Measurements from ENCODE around the gene CASP8AP2.
"Not testable (repeated sequence)": the region's sequence is repeated elsewhere in the genome, so short reads cannot be mapped to it uniquely, and the experiment has no call there.

The CASP8AP2 gene

DNA sequence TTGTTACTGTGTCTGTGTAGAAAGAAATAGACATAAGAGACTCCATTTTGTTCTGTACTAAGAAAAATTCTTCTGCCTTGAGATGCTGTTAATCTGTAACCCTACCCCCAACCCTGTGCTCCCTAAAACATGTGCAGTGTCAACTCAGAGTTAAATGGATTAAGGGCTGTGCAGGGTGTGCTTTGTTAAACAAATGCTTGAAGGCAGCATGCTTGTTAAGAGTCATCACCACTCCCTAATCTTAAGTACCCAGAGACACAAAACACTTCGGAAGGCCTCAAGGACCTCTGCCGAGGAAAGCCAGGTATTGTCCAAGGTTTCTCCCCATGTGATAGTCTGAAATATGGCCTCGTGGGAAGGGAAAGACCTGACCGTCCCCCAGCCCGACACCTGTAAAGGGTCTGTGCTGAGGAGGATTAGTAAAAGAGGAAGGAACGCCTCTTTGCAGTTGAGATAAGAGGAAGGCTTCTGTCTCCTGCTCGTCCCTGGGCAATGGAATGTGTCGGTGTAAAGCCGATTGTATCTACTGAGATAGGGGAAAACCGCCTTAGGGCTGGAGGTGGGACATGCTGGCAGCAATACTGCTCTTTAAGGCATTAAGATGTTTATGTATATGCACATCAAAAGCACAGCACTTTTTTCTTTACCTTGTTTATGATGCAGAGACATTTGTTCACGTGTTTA is 61.3 kb downstream of the CASP8AP2 start:
- DNase-seq: not testable (repeated sequence)

DNA sequence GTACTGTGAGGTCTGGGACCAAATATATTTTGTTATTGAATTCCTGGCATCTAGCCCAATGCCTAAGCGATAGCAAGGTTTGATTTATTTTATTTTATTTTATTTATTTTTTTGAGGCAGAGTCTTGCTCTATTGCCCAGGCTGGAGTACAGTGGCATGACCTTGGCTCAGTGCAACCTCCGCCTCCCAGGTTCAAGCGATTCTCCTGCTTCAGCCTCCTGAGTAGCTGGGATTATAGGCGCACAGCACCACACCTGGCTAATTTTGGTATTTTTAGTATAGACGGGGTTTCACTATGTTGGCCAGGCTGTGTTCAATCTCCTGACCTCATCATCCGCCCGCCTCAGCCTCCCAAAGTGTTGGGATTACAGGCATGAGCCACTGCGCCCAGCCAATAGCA is 62.9 kb downstream of the CASP8AP2 start:
- DNase-seq: not testable (repeated sequence)

DNA sequence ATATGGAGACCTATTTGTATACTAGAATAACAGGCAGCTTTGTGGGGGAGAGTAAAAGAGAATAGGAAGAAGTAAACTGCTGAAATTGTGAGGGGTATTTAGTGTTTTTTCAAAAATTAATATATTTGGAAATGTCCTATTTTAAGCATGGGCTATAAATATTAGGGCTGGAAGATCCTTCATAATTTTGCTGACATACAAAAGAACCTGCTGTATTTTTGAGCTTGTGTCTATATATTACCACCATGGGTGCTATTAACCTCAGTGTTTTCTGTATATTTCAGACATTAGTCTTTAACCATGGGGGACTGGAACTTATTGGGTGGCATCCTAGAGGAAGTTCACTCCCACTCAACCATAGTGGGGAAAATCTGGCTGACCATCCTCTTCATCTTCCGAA is 64.5 kb downstream of the CASP8AP2 start, which contains the start of gene GJA10:
GJA10 (plus strand) TSS at position 301 of the 400 bp plus-strand sequence; CDS start at position 301, 0 bp downstream.
- no peak for DNase-seq

DNA sequence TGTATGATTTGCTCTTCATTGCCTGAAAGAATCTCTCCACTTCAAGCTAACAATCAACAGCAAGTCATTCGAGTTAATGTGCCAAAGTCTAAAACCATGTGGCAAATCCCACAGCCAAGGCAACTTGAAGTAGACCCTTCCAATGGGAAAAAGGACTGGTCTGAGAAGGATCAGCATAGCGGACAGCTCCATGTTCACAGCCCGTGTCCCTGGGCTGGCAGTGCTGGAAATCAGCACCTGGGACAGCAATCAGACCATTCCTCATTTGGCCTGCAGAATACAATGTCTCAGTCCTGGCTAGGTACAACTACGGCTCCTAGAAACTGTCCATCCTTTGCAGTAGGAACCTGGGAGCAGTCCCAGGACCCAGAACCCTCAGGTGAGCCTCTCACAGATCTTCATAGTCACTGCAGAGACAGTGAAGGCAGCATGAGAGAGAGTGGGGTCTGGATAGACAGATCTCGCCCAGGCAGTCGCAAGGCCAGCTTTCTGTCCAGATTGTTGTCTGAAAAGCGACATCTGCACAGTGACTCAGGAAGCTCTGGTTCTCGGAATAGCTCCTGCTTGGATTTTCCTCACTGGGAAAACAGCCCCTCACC is 65.7 kb downstream of the CASP8AP2 start:
- DNase-seq: no peak

DNA sequence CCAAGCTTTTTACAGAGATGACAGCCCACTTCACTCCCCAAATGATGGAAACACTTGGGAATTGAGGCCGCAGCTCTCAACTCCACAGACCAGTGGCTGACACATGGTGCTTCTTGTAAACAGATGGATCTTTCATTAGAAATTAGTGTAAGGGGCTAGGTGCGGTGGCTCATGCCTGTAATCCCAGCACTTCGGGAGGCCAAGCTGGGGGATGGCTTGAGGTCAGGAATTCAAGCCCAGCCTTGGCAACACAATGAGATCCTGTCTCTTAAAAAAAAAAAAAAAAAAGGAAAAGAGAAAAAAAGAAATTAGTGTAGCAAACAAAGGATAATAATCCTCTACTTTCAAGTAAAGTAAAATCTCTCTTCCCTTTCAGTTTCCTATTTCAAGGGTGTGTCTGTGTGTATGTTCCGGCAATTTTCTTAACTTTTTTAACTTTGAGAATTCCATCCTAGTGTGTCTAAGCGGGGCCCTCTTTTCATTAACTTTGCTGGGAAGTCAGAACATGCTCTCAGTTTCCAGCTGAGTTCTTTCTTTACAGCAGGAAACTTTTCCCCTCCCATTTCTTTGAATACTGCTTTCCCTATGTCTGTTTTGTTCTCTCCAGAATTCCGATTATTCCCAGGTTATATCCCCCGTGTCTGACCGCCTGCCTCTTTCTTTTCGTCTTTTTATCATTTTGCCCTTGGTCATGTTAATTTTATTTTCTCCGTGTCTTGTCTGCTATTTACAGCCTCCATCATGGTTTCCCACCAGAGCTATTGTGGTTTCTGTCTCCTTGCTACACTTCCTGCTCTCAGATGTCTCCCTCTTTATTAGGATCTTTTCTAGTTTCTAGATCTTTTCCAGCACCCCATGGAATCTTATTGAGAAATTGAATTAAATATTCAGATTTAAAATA is 80.6 kb downstream of the CASP8AP2 start:
- not testable (repeated sequence) for DNase-seq

DNA sequence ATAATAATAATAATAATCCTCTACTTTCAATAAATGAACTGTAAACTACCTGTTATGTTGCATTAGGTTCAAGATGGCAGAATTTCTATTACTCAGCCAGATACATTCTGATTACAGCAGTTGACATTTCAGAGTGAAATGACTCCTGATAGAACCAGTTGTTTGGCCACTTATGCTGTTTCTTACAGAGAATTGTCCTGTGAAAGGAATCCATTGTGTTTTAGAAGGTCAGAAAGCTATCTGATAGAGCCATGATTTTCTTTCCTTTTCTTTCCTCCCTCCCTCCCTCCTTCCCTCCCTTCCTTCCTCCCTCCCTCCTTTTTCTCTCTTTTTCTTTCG is 81.2 kb downstream of the CASP8AP2 start:
- no peak for DNase-seq

DNA sequence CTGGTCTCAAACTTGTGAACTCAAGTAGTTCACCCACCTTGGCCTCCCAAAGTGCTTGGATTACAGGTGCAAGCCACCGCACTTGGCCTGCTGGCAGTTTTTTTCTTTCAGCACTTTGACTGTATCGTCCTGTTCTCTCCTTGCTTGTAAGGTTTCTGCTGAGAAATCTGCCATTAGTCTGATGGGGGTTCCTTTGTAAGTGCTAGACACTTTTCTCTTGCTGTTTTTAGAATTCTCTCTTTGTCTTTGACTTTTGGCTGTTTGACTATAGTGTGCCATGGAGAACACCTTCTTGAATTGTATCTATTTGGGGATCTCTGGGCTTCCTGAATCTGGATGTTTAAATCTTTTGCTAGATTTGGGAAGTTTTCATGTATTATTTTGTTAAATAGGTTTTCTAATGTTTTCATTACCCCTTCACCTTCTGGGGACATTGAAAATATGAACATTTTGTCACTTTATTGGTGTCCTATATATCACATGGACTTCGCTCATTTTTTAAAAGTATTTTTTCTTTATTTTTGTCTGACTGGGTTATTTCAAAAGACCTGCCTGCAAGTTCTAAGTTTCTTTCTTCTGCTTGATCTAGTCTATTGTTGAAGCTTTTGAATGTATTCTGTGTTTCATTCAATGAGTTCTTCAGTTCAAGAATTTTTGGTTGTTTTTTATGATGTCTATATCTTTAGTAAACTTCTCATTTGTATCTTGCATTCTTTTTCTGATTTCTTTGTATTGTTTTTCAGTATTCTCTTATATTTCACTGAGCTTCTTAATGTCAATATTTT is 86.6 kb downstream of the CASP8AP2 start:
- no peak for DNase-seq

DNA sequence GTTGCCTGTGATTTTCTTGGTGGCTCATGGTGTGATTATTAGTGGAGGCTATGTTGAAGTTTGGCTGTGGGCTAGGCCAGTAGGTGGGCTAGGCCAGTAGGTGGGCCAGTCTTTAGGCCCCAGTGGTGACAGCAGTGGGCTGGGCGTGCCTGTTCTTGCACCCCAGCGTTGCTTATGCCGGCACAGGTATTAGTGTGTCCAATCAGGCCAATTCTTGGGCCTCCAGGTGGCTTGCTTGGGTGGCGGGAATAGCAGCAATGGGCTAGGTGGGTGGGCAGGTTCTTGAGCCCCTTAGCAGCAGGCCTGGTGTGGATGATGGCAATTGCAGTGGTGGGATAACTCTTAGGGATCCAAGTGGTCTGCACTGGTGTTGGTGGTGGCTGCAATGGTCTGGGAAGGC is 87.5 kb downstream of the CASP8AP2 start:
- DNase-seq: no peak

DNA sequence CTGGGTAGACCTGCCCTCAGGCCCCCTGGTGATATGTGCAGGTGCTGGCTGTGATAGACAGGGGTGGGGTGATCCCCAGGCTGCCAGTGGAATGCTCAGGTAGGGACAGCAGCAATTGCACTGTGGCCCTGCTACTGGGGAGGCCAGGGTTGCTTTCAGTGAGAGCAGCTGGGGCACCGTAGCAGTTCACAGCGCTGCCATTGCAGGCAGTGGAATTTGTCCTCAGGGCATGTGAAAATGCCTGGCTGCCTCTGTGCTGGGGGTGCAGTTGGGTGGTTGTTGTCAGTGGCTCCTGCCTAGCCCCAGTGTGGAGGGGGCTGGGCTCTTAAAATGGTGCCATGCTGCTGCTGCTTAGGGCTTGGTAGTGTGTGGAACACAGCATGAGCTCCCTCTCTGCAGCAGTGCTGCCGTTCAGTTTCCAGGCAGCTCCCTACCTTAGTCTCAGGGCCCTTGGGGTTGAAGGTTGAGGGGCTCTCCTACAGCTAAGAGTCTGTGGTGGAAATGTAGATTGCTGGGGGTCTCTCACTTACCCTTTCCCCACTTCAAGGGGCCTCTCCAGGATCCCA is 88.2 kb downstream of the CASP8AP2 start:
- DNase-seq: no peak
